Left ventricle myocardium superior (tissue), 1 donor: ENCODE data around the gene CFB. TPM values are rescaled to one million over a fixed set of nuclear protein-coding genes. Genes with fewer than 3 reads are reported as not detected.
"Not testable (repeated sequence)": the region's sequence is repeated elsewhere in the genome, so short reads cannot be mapped to it uniquely, and the experiment has no call there.

Experiments used
- ATAC-seq: fragments of 200-7000 bp; cut with Tn5 transposase; one replicate; pipeline ENCODE4 v1.9.1; 2020; ENCODE audit warnings: mild to moderate bottlenecking, moderate library complexity
- DNase-seq: peaks from one replicate; pipeline ENCODE4 v3.0.0-alpha.2; 2020
- intact Hi-C: fragments of 100-400 bp; cut with micrococcal nuclease; formaldehyde crosslinking; loops from one replicate; pipeline ENCODE4 v1.11.0; 2022
- total RNA-seq: library from RNA; stranded (reverse); fragmentation: NEBNext Ultra II Directional; extraction: Animal tissue kit (Norgen Biotek cat#: 25700); gene quantifications from one replicate; pipeline ENCODE4 v1.2.1, GENCODE V29; 2021
- donor health status: DM: no; HTN: yes; CAD: no; lungs with severe emphysema.

CFB gene
- total RNA-seq, 1 donor from 2014 or later: 39.6 TPM

DNA sequence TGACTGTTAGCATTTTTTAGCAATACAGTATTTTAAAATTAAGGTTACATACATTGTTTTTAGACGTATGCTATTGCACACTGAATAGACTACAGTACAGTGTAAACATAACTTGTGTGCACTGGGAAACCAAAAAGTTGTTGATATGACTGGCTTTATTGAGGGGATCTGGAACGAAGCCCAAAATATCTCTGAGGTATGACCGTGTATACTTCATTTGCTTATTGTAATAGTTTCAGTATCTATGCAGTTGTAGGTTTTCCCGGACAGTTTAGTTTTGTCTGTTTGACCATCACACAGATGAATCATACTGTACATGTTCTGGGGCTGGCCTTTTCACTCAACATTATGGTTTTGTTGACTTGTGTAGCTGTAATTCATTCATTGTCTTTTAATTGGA, 37.1 kb upstream of the CFB start:
- no peak for ATAC-seq
- intact Hi-C loops: no loop called here
- DNase-seq: no peak

DNA sequence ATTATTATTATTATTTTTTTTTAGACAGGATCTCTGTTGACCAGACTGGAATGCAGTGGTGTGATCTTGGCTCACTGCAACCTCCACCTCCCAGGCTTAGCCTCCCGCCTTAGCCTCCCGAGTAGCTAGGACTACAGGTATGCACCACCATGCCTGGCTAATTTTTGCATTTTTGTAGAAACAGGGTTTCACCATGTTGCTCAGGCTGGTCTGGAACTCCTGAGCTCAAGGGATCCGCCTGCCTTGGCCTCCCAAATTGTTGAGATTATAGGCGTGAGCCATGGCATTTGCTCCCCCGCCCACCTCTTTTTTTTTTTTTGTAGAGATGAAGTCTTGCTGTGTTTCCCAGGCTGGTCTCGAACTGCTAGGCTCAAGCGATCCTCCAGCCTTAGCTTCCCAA, 36.6 kb upstream of the CFB start:
- DNase-seq, ATAC-seq, intact Hi-C loops: not testable (repeated sequence)

DNA sequence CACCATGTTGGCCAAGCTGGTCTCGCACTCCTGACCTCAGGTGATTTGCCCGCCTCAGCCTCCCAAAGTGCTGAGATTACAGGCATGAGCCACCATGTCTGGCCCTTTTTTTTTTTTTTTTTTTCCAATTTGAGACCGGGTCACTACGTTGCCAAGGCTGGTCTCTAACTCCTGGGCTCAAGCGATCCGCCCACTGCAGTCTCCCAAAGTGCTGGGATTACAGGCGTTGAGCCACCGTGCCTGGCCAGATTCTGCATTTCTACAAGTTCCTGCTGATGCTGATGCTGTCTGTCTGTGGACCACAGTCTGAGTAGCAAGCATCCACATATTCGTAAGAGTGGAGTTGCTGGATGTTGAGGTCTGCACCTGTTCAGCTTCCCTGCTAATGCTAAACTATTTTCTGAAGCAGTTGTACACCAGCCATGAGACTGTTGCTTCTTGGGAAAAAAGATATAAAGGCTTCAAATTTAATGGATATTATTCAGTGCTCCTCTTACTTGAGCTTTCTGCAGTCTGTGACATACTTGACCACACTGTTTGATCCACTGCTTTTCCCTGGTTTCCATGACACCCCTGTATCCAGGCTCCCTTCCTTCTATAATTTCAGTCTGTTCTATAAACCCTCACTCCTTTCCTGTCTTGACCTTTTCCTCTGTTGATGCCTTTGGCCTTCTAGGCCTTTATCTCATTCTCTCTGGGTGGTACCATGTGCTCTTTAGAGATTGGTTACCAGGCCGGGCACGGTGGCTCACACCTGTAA, 33.9 kb upstream of the CFB start:
- intact Hi-C loops: no loop called here
- no peak for ATAC-seq

DNA sequence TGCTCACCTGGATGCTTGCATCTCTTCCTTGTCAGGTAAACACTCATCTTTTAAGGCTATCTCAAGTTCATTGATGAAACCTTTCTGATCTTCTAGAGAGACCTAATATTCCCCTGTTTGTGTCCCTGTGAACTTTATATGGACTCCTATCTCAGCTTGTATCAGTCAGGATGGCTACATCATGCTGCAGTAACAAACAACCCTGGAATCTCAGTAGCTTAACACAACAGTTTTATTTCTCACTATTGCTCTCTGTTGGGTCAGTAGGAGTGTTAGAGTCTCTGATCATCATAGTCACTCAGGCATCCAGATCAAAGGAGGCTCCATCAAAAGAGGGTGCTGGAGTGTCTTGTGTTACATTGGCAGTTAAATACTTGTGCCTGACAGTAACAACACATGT, 30.5 kb upstream of the CFB start:
- DNase-seq (no peak), ATAC-seq (no peak)
- intact Hi-C loops: no loop called here

More for the DNA sequence above, 33.9 kb upstream of the CFB start:
- no peak for DNase-seq

DNA sequence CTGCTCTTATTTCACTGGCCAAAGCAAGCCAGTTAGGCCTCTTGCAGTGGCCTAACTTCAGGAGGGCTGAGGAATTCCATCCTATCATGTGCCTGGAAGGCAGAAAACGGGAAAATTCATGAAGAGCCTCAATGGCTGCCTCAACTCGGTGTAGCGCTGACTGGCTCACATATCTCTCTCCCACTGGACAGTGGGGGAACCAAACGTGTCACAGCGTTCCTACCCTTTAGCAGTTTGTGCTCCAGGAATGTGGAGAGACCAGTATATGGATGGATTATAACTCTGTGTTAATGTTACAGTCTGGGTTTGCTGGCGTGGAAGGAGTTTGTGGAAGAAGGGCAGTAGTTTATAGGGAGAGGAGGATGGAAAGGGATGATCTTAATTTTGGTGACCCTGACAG, 30.1 kb upstream of the CFB start:
- intact Hi-C loops: no loop called here
- DNase-seq: no peak
- ATAC-seq: no peak

DNA sequence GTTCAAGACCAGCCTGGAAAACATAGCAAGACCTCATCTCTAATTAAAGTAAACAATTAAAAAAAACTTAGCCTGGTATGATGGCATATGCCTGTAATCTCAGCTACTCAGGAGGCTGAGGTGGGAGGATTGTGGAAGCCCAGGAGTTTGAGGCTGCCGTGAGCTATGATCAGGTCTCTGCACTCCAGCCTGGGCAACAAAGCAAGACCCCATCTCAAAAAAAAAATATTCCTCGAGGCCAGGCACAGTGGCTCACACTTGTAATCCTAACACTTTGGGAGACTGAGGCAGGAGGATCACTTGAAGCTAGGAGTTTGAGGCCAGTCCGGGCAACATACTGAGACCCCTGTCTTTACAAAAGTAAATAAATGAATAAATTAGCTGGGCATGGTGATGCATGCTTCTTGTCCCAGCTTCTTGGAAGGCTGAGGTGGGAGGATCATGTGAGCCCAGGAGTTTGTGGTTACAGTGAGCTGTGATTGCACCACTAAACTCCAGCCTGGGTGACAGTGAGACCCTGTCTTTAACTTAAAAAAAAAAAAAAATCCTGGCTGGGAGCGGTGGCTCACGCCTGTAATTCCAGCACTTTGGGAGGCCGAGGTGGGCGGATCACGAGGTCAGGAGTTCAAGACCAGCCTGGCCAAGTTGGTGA, 27.7 kb upstream of the CFB start:
- intact Hi-C loops: no loop called here
- DNase-seq: no peak
- ATAC-seq: no peak

DNA sequence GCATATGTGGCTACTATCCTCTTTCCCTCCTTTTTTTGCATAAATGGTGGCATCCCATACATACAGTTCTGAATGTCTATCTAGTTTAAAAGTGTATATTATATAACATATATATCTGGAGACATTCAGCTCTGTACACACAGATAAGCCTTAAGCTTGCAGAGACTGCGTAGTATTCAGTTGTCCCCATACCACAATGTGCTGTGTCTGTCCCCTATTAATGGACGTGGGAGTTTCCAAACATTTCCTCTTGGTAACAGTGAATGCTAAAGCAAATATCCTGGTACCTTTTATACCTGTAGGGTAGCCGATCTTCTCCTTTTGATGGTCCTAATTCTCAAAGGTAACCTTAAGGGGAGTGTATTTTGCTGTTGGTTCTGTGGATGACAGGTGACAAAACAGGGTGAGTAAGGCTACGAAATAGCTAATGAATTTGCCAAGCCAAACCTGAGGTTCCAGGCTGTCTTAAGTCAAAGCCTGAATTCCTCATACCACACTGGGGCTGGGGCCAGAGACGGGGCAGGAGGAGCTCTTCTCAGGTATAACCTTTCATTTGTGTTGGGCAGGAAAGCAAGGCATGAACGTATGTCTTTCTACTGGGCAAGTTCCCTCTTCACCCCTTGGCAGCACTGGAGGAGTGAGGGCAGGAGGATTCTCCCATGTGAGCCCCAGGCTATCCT, 26.1 kb upstream of the CFB start:
- DNase-seq: no peak
- intact Hi-C loops: no loop called here
- ATAC-seq: no peak

DNA sequence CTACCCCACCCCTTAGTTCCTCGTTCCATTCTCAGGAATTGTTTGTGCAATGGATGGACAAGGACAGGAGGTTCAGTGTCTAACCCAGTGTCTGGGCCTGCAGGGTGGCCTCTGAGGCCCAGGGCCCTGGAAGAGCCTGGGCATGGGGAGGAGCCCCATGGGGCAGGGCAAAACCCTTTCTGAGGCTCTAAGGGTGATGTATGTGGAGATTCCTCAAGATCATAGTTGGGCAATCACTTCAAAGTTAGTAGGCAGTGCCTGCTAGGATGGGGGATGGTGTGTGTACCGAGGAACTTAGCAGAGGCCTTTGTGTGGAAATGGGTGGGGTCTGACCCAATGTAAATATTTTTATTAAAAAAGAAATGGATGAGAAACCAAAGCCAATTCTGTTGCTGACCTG, 25.1 kb upstream of the CFB start:
- intact Hi-C loops: no loop called here
- DNase-seq: no peak
- ATAC-seq: no peak

DNA sequence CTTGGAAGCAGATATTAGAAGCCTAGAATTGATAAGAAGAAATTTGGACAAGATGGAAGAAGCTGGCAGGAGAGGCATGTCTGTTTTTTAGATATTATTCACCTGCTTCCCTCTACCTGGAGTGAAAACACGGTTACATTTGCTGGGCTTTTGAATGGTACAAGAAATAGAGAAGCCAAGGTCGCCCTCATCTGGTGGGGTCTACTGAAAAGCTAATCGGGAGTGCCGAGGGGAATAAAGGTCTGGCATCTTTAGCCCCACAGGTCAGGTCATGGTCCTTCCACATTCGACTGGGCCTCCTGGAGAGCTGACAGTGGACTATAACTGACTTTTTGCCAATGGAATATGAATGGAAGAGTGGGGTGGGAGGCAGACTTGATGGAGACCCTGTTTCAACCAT, 23.0 kb upstream of the CFB start:
- DNase-seq (no peak), ATAC-seq (no peak)
- intact Hi-C loops: no loop called here

DNA sequence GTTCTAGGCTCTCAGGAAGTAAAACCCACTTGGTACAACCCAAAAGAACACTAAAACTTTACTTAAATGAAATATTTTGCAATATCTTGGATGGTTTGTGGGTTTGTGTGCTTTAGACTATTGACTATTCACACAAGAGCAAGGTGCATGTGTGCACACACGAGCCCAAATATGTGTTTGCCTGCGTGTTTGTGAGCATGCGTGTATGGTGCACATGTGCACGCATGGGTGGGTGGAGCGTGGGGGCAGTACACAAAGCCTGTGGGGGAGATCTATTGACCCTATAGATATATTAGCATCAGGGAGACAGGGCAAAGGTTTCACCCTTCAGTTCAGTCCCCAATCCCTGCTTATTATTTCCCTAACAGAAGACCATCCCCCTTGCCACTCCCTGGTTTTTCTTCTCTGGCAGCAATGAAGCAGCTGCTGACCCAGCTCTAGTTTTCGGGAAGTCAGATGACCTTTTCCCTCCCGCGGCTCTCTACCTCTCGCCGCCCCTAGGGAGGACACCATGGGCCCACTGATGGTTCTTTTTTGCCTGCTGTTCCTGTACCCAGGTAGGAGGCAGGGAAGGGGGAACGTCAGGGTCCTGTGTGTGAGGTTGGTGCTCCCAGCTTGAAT, 18.5 kb upstream of the CFB start, which contains the start of gene C2:
C2 (plus strand) TSS at position 476 of the 621 bp plus-strand sequence; CDS start at position 512, 36 bp downstream.
- no peak for DNase-seq
- ATAC-seq: peak; percentile 25
- intact Hi-C loops: no loop called here

DNA sequence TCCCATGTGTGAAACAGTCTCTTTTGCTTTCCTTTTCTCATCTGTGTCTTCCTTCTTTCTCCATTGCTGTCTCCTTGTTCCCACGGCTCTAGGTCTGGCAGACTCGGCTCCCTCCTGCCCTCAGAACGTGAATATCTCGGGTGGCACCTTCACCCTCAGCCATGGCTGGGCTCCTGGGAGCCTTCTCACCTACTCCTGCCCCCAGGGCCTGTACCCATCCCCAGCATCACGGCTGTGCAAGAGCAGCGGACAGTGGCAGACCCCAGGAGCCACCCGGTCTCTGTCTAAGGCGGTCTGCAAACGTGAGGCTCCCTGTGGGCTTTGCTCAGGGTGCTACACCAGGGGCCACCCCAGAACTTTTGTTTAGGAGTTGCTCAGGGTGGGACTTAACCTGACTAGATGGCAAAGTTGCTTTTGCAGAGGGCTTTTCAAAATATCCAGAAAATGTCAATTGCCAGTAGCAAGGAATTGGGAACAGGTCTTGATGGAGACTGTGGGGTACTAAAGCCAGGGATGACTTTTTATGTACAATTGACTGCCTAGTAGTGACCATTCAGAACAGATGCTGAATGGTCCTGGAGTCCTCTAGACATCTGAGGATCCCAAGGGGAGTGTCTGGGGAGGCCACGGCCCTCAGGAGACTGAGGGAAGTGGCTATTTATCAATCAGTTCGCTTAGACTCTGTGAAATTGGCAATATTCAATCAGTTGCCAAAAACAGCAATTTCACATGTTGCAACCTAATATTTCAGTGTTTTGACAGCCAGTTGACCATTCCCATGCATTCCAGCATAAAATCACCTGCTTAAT, 17.8 kb upstream of the CFB start:
- no peak for DNase-seq
- no peak for ATAC-seq
- intact Hi-C loops: no loop called here

DNA sequence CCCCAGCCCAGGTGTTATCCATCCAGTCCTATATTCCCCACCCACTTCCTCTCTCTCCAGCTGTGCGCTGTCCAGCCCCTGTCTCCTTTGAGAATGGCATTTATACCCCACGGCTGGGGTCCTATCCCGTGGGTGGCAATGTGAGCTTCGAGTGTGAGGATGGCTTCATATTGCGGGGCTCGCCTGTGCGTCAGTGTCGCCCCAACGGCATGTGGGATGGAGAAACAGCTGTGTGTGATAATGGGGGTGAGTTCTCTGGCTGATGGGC, 17.3 kb upstream of the CFB start:
- intact Hi-C loops: no loop called here
- DNase-seq: no peak
- no peak for ATAC-seq

DNA sequence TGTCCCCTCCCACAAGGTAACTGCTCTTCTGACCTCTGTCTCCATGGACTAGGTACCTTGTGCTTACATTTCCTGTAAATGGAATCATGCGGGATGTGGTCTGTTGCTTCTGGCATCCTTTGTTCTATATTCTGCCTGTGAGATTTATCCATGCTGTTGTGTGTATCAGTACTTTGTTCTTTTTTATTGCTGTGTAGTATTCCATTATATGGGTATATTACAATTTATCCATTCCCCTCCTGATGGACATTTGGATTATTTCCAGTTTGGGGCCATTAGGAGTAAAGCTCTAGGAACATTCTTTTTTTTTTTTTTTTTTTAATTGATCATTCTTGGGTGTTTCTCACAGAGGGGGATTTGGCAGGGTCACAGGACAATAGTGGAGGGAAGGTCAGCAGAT, 14.9 kb upstream of the CFB start:
- DNase-seq: no peak
- ATAC-seq: no peak
- intact Hi-C loops: no loop called here

DNA sequence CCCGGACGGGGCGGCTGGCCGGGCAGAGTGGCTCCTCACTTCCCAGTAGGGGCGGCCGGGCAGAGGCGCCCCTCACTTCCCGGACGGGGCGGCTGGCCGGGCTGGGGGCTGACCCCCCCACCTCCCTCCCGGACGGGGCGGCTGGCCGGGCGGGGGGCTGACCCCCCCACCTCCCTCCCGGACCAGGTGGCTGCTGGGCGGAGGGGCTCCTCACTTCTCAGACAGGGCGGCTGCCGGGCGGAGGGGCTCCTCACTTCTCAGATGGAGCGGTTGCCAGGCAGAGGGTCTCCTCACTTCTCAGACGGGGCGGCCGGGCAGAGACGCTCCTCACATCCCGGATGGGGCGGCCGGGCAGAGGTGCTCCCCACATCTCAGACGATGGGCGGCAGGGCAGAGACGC, 13.8 kb upstream of the CFB start:
- DNase-seq, intact Hi-C loops, ATAC-seq: not testable (repeated sequence)

DNA sequence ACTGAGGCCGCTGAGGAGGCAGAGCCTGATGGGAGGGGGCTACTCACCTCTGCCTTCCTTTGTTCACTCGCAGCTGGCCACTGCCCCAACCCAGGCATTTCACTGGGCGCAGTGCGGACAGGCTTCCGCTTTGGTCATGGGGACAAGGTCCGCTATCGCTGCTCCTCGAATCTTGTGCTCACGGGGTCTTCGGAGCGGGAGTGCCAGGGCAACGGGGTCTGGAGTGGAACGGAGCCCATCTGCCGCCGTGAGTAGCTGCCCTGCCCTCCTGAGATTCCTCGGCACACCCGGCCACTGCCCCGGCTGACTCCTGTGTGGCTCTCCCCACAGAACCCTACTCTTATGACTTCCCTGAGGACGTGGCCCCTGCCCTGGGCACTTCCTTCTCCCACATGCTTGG, 12.4 kb upstream of the CFB start:
- no peak for DNase-seq
- no peak for ATAC-seq
- intact Hi-C loops: no loop called here

DNA sequence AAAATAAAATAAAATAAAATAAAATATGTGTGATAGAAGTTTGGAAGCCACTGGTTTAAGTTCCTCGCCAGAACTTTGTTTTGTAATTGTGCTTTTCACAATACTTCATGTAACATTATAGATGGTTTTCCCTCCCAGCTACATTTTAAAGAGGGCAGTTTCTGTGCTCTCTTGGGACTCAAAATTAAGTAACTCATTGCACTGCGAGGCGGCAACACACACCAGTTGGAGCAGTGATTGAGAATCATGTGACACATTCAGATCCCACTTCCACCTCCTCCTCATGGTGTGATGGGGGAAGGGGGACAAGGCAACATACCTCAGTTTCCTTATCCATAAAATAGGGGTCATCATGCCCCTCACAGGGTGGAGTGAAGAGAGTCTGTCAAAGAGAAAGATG, 10.9 kb upstream of the CFB start:
- intact Hi-C loops: no loop called here
- no peak for ATAC-seq
- no peak for DNase-seq

DNA sequence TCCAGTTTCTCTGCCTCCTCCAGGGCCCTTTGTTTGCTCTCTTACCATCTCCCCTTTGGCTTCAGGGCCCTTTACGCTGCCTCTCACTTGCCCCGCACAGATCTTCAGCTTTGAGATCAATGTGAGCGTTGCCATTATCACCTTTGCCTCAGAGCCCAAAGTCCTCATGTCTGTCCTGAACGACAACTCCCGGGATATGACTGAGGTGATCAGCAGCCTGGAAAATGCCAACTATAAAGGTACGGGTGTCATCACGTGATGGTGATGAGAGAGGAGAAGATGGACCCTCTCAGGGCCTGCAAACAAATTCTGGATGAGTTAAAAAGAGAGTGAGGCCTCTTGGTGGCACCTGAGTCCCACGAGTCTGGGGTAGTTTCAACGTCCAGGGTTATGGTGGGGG, 10.1 kb upstream of the CFB start:
- DNase-seq: no peak
- intact Hi-C loops: no loop called here
- ATAC-seq: no peak

DNA sequence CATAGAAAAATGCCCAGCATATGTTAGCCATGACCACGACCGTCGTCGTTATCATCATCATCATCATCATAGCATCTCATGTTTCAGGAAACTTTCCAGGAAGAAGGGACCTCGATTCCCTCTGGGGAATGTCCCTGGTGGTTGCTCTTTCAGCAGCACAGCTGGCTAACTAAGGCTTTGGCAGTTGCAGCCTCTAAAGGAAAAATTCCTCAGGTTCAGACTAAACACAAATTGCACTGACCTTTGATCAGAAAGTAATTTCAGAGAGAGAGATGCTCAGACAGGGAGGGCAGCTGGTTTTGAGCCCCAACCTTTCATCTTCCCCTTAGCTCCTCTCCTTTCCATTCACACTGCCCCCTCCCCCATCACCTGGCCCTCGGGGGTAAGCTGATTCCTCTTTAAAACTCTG, 5.6 kb upstream of the CFB start:
- intact Hi-C loops: no loop called here
- no peak for ATAC-seq
- DNase-seq: no peak

DNA sequence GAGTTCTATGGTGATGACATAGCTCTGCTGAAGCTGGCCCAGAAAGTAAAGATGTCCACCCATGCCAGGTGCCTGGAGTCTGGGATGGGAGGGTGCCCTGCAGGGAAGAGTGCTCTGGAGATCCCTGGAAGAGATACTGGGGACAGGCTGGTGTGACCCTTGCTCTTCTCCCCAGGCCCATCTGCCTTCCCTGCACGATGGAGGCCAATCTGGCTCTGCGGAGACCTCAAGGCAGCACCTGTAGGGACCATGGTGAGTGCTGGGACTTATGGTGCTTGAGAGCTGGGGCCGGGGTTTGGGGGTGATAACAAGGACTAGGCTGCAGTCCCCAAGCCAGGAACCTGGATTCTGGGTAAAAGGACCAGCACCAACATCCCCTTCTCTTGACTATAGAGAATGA, 2.2 kb upstream of the CFB start:
- no peak for ATAC-seq
- intact Hi-C loops: no loop called here
- DNase-seq: no peak

DNA sequence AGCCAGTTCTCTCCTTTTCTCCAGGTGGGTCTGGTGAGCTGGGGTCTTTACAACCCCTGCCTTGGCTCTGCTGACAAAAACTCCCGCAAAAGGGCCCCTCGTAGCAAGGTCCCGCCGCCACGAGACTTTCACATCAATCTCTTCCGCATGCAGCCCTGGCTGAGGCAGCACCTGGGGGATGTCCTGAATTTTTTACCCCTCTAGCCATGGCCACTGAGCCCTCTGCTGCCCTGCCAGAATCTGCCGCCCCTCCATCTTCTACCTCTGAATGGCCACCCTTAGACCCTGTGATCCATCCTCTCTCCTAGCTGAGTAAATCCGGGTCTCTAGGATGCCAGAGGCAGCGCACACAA, 765 bp upstream of the CFB start:
- ATAC-seq: no peak
- intact Hi-C loops: no loop called here
- no peak for DNase-seq
